Skeletal muscle satellite cell (primary cell): ENCODE measurements around the gene KCNMB2.
A peak's percentile ranks its signal among the peaks of the same experiment; 100 is the strongest.

Experiments
- H3K27me3 ChIP-seq: 2 replicates; pipeline ENCODE4 v1.7.0; 2013; ENCODE audit warnings: low read length; ENCODE audit not compliant: control insufficient read depth, insufficient read depth
- H3K36me3 ChIP-seq: 2 replicates; pipeline ENCODE4 v1.7.0; 2013; ENCODE audit warnings: mild to moderate bottlenecking, control low read depth, low read length; ENCODE audit not compliant: insufficient read depth
- H3K4me1 ChIP-seq: 2 replicates; pipeline ENCODE4 v1.7.0; 2013; ENCODE audit warnings: low read length; ENCODE audit not compliant: control insufficient read depth, insufficient read depth
- H3K4me2 ChIP-seq: 2 replicates; pipeline ENCODE4 v1.7.0; 2013; ENCODE audit warnings: mild to moderate bottlenecking, low read length
- H3K4me3 ChIP-seq: 2 replicates; pipeline ENCODE4 v1.7.0; 2013; ENCODE audit warnings: low read length
- H3K9ac ChIP-seq: 2 replicates; pipeline ENCODE4 v1.7.0; 2013; ENCODE audit warnings: mild to moderate bottlenecking, low read depth, low read length, moderate library complexity
- H3K9me3 ChIP-seq: replicated peaks from 2 replicates; pipeline ENCODE4 v1.7.0; 2013; ENCODE audit warnings: mild to moderate bottlenecking, control low read depth, low read length

Gene KCNMB2

DNA sequence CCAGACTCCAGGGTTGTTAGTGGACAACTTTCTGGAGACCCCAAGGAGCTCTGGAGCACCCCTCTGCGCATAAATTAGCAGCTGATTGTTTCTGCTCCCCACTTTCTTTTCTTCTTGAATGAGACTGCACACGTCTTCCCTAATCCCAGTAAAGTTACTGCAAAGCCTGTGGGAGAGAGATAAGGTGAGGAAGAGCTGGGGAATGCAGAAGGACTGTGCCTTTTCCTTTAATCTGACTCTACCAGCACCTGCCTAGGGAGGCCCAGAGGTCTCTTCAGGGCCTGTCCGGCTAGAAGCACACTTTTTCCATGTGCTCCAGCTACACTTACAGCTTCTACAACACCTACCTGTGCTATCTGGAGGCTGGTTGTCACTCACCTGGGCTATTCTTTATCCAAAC lies 143.8 kb downstream of the KCNMB2 start:
- Histone ChIP-seq H3K9me3 (no peaks in the 10 kb centered on the region), H3K4me1 (no peaks in the 10 kb centered on the region), H3K9ac (no peak overlapping the region), H3K27me3 (peaks cover 7% of the 10 kb centered on the region), H3K36me3 (no peaks in the 10 kb centered on the region), H3K4me2 (no peak overlapping the region), H3K4me3 (no peak overlapping the region)

DNA sequence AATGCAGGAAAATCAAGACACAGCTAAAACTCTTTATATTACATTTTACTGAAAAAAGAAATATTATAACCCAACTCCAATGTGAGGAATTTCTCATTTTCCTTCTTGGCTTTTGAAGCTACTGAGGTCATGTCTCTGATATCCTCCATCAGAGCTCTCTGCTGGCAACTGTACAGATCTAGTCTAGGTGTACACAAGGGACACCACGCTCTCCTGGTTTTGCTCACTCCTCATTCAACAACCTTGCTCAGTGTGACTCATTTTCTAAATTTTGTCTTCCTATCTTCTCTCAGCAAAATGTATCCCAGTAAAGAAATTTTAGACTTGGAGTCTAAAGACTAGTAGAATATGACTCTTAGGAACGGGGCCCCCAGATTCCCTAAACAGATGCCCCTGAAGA lies 144.3 kb downstream of the KCNMB2 start:
- H3K4me3 ChIP-seq = no peak overlapping the region
- no peaks in the 10 kb centered on the region for H3K4me1 ChIP-seq
- no peak overlapping the region for H3K9ac ChIP-seq
- H3K4me2 ChIP-seq = no peak overlapping the region
- H3K9me3 ChIP-seq = no peaks in the 10 kb centered on the region
- H3K27me3 ChIP-seq = peaks cover 7% of the 10 kb centered on the region
- H3K36me3 ChIP-seq = no peaks in the 10 kb centered on the region

- peaks cover 4% of the 10 kb centered on the region for H3K27me3 ChIP-seq
- no peaks in the 10 kb centered on the region for H3K36me3 ChIP-seq
- H3K4me1 ChIP-seq = no peaks in the 10 kb centered on the region
- H3K9me3 ChIP-seq = no peaks in the 10 kb centered on the region
- H3K4me2 ChIP-seq = no peak overlapping the region
- H3K9ac ChIP-seq = no peak overlapping the region
- no peak overlapping the region for H3K4me3 ChIP-seq
Observed at GRCh38 chr3:178684881-178685590, 148.8 kb downstream of the KCNMB2 start.

DNA sequence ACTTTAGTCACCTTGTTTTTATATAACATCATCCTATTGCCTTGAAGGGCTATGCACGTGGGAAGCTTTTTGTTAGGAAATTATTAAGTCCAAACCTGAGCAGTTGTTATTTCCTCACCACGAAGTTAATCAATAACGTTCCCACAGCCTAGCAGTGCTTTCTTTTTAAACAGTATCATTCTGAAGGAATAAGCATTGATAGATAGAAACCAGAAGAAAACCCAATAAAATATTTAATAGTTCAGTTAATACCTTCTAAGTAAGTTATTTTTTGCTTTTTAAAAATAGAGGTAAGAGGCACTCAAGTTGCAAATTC lies 149.3 kb downstream of the KCNMB2 start:
- Histone ChIP-seq H3K4me1 (no peaks in the 10 kb centered on the region), H3K9me3 (no peaks in the 10 kb centered on the region), H3K9ac (no peak overlapping the region), H3K4me2 (no peak overlapping the region), H3K4me3 (no peak overlapping the region), H3K27me3 (peaks cover 4% of the 10 kb centered on the region), H3K36me3 (no peaks in the 10 kb centered on the region)

GRCh38 chr3:178686826-178687225 lies 150.6 kb downstream of the KCNMB2 start:
- H3K9ac ChIP-seq = no peak overlapping the region
- H3K4me2 ChIP-seq = no peak overlapping the region
- no peaks in the 10 kb centered on the region for H3K36me3 ChIP-seq
- H3K4me1 ChIP-seq = no peaks in the 10 kb centered on the region
- peaks cover 3% of the 10 kb centered on the region for H3K27me3 ChIP-seq
- H3K4me3 ChIP-seq = no peak overlapping the region
- H3K9me3 ChIP-seq = no peaks in the 10 kb centered on the region

GRCh38 chr3:178690571-178690970 lies 154.3 kb downstream of the KCNMB2 start:
- no peaks in the 10 kb centered on the region for H3K27me3 ChIP-seq
- no peaks in the 10 kb centered on the region for H3K9me3 ChIP-seq
- no peaks in the 10 kb centered on the region for H3K36me3 ChIP-seq
- no peak overlapping the region for H3K4me3 ChIP-seq
- H3K4me2 ChIP-seq = no peak overlapping the region
- H3K9ac ChIP-seq = no peak overlapping the region
- H3K4me1 ChIP-seq = no peaks in the 10 kb centered on the region

DNA sequence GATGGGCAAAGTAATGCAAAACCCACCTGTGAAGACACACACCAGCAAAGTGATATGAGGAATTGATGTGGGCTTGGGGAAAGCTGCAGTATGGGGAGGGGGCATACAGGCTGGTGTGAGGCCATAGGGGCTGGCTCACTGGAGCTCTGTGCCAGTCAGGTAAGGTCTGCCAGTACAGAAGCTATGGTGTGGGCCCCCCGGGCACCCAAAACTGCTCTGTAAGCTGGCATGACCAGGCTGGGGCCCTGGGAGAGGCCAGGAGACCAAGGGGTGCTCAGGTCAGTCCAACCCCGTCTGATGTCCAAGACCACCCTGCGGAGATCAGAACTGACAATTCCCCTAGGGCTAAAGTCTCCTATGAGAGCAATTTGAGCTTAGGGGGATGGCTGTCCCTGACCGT lies 163.1 kb downstream of the KCNMB2 start:
- no peak overlapping the region for H3K9ac ChIP-seq

DNA sequence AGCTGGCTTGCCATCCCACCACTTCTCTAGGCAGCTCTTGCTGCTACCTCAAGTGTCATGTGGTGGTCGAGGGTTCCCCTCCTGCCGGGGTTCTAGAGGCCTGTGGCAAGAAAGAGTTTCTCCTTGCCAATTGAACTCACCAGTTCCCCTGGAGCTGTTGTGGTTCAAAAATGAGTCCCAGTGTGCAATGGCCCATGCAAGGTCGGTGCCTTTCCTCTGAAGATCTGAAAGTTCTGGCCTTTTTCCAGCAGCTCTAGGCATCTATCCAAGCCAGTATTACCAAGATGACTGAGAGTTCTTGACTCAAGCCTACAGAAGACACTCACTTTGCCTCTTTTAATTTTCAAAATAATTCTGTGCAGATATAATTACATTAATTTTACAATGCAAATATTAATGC lies 163.6 kb downstream of the KCNMB2 start:
- no peak overlapping the region for H3K4me3 ChIP-seq
- no peaks in the 10 kb centered on the region for H3K27me3 ChIP-seq
- no peaks in the 10 kb centered on the region for H3K36me3 ChIP-seq
- peaks cover 5% of the 10 kb centered on the region for H3K9me3 ChIP-seq
- H3K4me2 ChIP-seq = no peak overlapping the region
- H3K4me1 ChIP-seq = peaks cover 12% of the 10 kb centered on the region
- no peak overlapping the region for H3K9ac ChIP-seq

More for the DNA sequence above, 163.1 kb downstream of the KCNMB2 start:
- no peaks in the 10 kb centered on the region for H3K27me3 ChIP-seq
- H3K4me2 ChIP-seq = no peak overlapping the region
- H3K4me3 ChIP-seq = no peak overlapping the region
- no peaks in the 10 kb centered on the region for H3K36me3 ChIP-seq
- peaks cover 5% of the 10 kb centered on the region for H3K9me3 ChIP-seq
- H3K4me1 ChIP-seq = peaks cover 12% of the 10 kb centered on the region

DNA sequence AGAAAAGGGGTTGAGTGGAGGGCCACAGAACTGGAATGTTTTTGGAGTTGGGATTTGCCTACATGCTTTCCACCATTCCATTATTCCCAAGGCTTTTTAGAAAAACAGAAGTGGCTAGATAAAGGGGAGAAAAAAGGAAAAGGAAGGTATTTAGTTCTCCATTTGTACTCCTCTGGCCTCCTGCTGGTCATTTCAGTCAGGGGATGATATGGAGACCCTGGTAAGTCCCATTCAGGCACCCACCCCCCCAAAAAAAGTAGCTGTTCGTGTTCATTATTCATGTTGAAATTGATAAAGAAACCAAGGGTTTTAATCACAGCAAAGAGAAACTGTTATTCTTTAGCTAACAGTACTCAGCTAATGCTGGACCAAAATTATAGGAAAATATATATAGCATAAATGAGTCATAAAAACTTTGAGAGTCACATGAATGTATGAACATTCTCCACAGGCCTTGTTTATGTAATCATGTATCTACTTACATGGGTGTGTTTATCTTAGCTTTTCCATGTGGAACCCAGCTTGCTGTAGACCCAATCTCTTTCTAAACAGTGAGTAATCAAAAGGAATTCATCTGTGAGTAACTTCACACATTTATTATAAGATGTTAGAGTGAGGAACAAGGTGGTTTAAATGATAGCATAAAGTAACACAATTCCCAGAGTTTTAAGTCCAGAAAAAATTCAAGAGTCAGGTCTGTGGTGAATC lies 167.2 kb downstream of the KCNMB2 start:
- Histone ChIP-seq H3K9ac (no peak overlapping the region), H3K9me3 (no peaks in the 10 kb centered on the region), H3K4me2 (peak overlapping the region; percentile 19), H3K36me3 (no peaks in the 10 kb centered on the region), H3K4me3 (no peak overlapping the region), H3K27me3 (no peaks in the 10 kb centered on the region), H3K4me1 (peaks cover 20% of the 10 kb centered on the region)

- Histone ChIP-seq H3K4me1 (peaks cover 20% of the 10 kb centered on the region), H3K9me3 (no peaks in the 10 kb centered on the region), H3K27me3 (no peaks in the 10 kb centered on the region), H3K4me3 (no peak overlapping the region), H3K4me2 (peak overlapping the region; percentile 18), H3K36me3 (no peaks in the 10 kb centered on the region), H3K9ac (no peak overlapping the region)
Observed at GRCh38 chr3:178705925-178706324, 169.7 kb downstream of the KCNMB2 start.

DNA sequence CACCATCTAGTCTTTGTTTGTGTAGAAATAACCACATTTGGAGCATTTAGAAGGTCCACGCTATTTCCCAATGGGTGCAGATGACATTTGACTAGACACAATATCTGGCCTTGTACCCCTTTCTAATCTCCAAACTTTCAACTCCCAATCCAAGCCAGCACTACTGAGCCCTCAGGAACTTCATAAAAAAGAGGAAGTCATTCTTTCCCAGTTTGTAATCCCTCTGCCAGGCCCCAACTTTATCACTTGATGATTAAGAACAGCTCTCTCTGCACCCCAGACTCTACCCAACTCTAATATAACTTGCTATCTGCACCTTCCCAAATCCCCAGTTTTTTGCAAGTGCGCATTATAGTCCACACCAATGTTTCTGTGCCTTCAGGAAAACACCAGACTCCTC lies 170.2 kb downstream of the KCNMB2 start:
- Histone ChIP-seq H3K27me3 (no peaks in the 10 kb centered on the region), H3K4me2 (no peak overlapping the region), H3K36me3 (no peaks in the 10 kb centered on the region), H3K9ac (no peak overlapping the region), H3K4me3 (no peak overlapping the region), H3K4me1 (peaks cover 20% of the 10 kb centered on the region), H3K9me3 (no peaks in the 10 kb centered on the region)
